GM12878 (cell line): ENCODE data around the gene SLC22A31. TPM values are rescaled to one million over a fixed set of nuclear protein-coding genes. Genes with fewer than 3 reads are reported as not detected.
A peak's percentile ranks its signal among the peaks of the same experiment; 100 is the strongest.

Source experiments
- ATF7 ChIP-seq: fragments of 450-650 bp; IDR thresholded peaks from 2 replicates; pipeline ENCODE4 v1.6.1; 2016; ENCODE audit warnings: low read depth, mild to moderate bottlenecking
- BCL3 ChIP-seq: IDR thresholded peaks from 2 replicates; pipeline ENCODE4 v1.6.1; 2011; ENCODE audit warnings: borderline replicate concordance, low read depth, mild to moderate bottlenecking, moderate library complexity, low read length; ENCODE audit not compliant: insufficient read depth, poor library complexity, severe bottlenecking
- CREB1 ChIP-seq: IDR thresholded peaks from 2 replicates; pipeline ENCODE4 v1.6.1; 2012; ENCODE audit warnings: low read depth, mild to moderate bottlenecking, inconsistent platforms
- CTCF ChIP-seq, 3 experiments: IDR thresholded peaks in 2 of 3; conservative IDR thresholded peaks in 1 of 3; 2 replicates each; pipeline ENCODE4 v1.5.1; 2011; ENCODE audit warnings: low read depth in 3 of 3, low read length in 3 of 3, mild to moderate bottlenecking in 3 of 3, control low read depth in 2 of 3, moderate library complexity in 2 of 3, inconsistent platforms in 1 of 3, mixed read lengths in 1 of 3; ENCODE audit not compliant: control insufficient read depth in 2 of 3, insufficient read depth in 1 of 3; ENCODE audit errors: extremely low read depth in 1 of 3
- EGR1 ChIP-seq, 2 experiments: IDR thresholded peaks; 1 replicate in 1 of 2; 2 replicates in 1 of 2; pipeline ENCODE4 v1.6.1; 2011 to 2012; ENCODE audit warnings: low read depth in 2 of 2, low read length in 2 of 2, borderline replicate concordance in 1 of 2, mild to moderate bottlenecking in 1 of 2, moderate library complexity in 1 of 2
- ESRRA ChIP-seq: IDR thresholded peaks from 2 replicates; pipeline ENCODE4 v1.6.1; 2012; ENCODE audit warnings: mild to moderate bottlenecking, low read length, improper control_type of control experiment
- HDAC2 ChIP-seq: fragments of 200-600 bp; sonication (generic); IDR thresholded peaks from 2 replicates; pipeline ENCODE4 v1.6.1; 2017
- IRF3 ChIP-seq: fragments of 450-650 bp; IDR thresholded peaks from 2 replicates; pipeline ENCODE4 v1.6.1; 2014; ENCODE audit warnings: mild to moderate bottlenecking
- MEF2A ChIP-seq: IDR thresholded peaks from 2 replicates; pipeline ENCODE4 v1.6.1; 2011; ENCODE audit warnings: low read depth, mild to moderate bottlenecking, low read length, moderate library complexity; ENCODE audit not compliant: insufficient read depth
- MTA2 ChIP-seq: fragments of 450-650 bp; IDR thresholded peaks from 2 replicates; pipeline ENCODE4 v1.6.1; 2016; ENCODE audit warnings: low read depth, mild to moderate bottlenecking, moderate library complexity
- PKNOX1 ChIP-seq: fragments of 450-650 bp; IDR thresholded peaks from 2 replicates; pipeline ENCODE4 v1.6.1; 2016; ENCODE audit warnings: mild to moderate bottlenecking
- RELB ChIP-seq: fragments of 450-650 bp; IDR thresholded peaks from 2 replicates; pipeline ENCODE4 v1.6.1; 2017; ENCODE audit warnings: low read depth, mild to moderate bottlenecking, moderate library complexity
- TARDBP ChIP-seq: IDR thresholded peaks from 2 replicates; pipeline ENCODE4 v1.6.1; 2016; ENCODE audit warnings: borderline replicate concordance
- TCF7 ChIP-seq: IDR thresholded peaks from 2 replicates; pipeline ENCODE4 v1.6.1; 2014; ENCODE audit warnings: antibody characterized with exemption, borderline replicate concordance
- ZBED1 ChIP-seq: IDR thresholded peaks from 2 replicates; pipeline ENCODE4 v1.6.1; 2016; ENCODE audit warnings: borderline replicate concordance
- ZBTB40 ChIP-seq: fragments of 450-650 bp; IDR thresholded peaks from 2 replicates; pipeline ENCODE4 v1.6.1; 2016; ENCODE audit warnings: mild to moderate bottlenecking, moderate library complexity, borderline replicate concordance
- ZNF274 ChIP-seq: IDR thresholded peaks from one replicate; pipeline ENCODE4 v1.8.0; 2011; ENCODE audit not compliant: insufficient read length, insufficient read depth
- polyA plus RNA-seq, 11 experiments: library from polyadenylated mRNA; depleted of rRNA in 4 of 11; unstranded in 6 of 11; stranded (reverse) in 5 of 11; fragments of >200 nt; fragmentation: Nextera tagmentation in 4 of 11; fragmentation: Illumina TruSeq in 1 of 11; extraction: Ambion mirVana in 4 of 11; extraction: Trizol in 1 of 11; gene quantifications; 1 replicate in 1 of 11; 2 replicates in 10 of 11; pipeline versions ENCODE4 v1.2.1 to v1.2.3, GENCODE V29; 2011 to 2016; ENCODE audit warnings: inconsistent platforms in 2 of 11, missing spikeins in 2 of 11, low read depth in 1 of 11
- total RNA-seq, 4 experiments: library from RNA; depleted of rRNA in 3 of 4; stranded (reverse); fragments of >200 nt in 3 of 4; fragmentation: Illumina TruSeq in 1 of 4; extraction: Trizol in 1 of 4; gene quantifications; 2 replicates each; pipeline versions ENCODE4 v1.2.1 to v1.2.3, GENCODE V29; 2013 to 2021

Gene SLC22A31
- total and polyA plus RNA-seq, 10 of the 15 experiments (the other 5 are each of a cell fraction or from before 2014, with no cell fraction given) = 0.13 to 0.24 (median 0.23) TPM; not detected in 7

GRCh38 chr16:89241187-89242007 is 41.1 kb upstream of the SLC22A31 start (continued):
- TF ChIP-seq ATF7 (peak; percentile 94), ZBTB40 (peak; percentile 96), RELB (peak; percentile 43; the same call in 1 of the 2 replicates), IRF3 (no peak), ZBED1 (no peak; the same call in 1 of the 2 replicates), CTCF (IDR thresholded peaks at IDR 0.05 in 2 of 3, conservative IDR thresholded peaks at IDR 0.05 in 1 of 3; ENCODE audit: control insufficient read depth in 2 of 3, extremely low read depth in 1 of 3, insufficient read depth in 1 of 3, low read depth in 3 of 3, low read length in 3 of 3) (no peak), EGR1 (IDR thresholded peaks at IDR 0.05; ENCODE audit: borderline replicate concordance in 1 of 2, low read depth in 2 of 2, low read length in 2 of 2) (peak in 1 of 2 experiments; percentile 32; a peak in 1 of 3 replicates), PKNOX1 (peak; percentile 52; the same call in 1 of the 2 replicates), CREB1 (peak; percentile 50), MEF2A (no peak), HDAC2 (no peak), MTA2 (no peak), ZNF274 (no peak), TCF7 (no peak), BCL3 (no peak), TARDBP (no peak), ESRRA (no peak)
